ENCODE results near the gene OR6C6.

Gene OR6C6

DNA sequence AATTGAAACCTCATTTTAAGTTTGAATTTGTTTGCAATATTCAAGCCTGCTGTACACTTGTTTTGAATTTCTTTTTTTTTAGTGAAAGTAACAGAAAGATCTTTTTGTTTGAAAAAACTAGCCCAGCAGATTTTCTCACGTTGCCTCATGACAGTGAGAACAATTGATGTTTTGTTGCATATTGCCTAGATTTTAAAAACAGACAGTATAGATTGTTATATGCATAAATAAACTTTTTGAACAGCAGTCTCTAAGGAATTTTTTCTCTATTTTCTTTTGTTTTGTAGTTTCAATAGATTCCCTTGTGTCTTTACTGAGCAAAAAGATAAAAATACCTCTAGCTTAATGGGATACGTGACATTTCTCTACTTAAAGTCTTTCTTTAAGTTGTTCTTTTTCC lies 15.4 kb downstream of the OR6C6 start:
- no peak for DNase-seq (ENCODE audit: extremely low spot score)
- CTCF ChIA-PET = no interaction called here
- TF ChIP-seq, protein P1, sequence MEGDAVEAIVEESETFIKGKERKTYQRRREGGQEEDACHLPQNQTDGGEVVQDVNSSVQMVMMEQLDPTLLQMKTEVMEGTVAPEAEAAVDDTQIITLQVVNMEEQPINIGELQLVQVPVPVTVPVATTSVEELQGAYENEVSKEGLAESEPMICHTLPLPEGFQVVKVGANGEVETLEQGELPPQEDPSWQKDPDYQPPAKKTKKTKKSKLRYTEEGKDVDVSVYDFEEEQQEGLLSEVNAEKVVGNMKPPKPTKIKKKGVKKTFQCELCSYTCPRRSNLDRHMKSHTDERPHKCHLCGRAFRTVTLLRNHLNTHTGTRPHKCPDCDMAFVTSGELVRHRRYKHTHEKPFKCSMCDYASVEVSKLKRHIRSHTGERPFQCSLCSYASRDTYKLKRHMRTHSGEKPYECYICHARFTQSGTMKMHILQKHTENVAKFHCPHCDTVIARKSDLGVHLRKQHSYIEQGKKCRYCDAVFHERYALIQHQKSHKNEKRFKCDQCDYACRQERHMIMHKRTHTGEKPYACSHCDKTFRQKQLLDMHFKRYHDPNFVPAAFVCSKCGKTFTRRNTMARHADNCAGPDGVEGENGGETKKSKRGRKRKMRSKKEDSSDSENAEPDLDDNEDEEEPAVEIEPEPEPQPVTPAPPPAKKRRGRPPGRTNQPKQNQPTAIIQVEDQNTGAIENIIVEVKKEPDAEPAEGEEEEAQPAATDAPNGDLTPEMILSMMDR (IDR thresholded peaks at IDR 0.05; ENCODE audit: control extremely low read depth, extremely low read depth, low read depth, missing control alignments) = no peak
- POLR2A ChIA-PET = no interaction called here

GRCh38 chr12:55258303-55258702 lies 38.1 kb downstream of the OR6C6 start:
- CTCF ChIA-PET = no interaction called here
- POLR2A ChIA-PET = no interaction called here
- TF ChIP-seq, protein P1 (IDR thresholded peaks at IDR 0.05; ENCODE audit: control extremely low read depth, extremely low read depth, low read depth, missing control alignments) = no peak
- DNase-seq (ENCODE audit: extremely low spot score) = no peak

DNA sequence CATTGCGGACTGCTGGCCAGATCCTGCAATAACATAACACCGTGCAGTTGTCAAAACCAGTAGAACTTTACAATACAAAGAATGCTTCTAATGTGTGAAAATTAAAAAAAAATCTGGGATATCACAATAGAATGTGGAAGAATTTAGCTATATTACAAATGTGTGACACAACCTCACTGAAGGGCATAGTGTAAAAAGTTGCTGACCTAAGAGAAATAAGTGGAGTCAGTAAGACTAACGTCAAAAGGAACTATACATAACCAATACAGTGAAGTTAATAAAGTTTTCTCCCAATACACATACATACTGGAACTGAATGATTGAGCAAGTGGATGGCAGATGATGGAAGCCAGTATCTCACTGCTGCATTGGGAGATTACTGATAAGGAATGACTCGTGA lies 39.5 kb downstream of the OR6C6 start:
- TF ChIP-seq, protein P1 (IDR thresholded peaks at IDR 0.05; ENCODE audit: control extremely low read depth, extremely low read depth, low read depth, missing control alignments) = no peak
- DNase-seq (ENCODE audit: extremely low spot score) = no peak
- ChIA-PET CTCF (no interaction called here), POLR2A (no interaction called here)

GRCh38 chr12:55253281-55253680 lies 43.1 kb downstream of the OR6C6 start:
- DNase-seq (ENCODE audit: extremely low spot score) = no peak
- ChIA-PET POLR2A (no interaction called here), CTCF (interaction anchor here (0.8 kb wide), 1 partner anchor 9 kb away, joined by 3 read pairs; the partner anchor contains the start of gene OR6C74)
- TF ChIP-seq, protein P1 (IDR thresholded peaks at IDR 0.05; ENCODE audit: control extremely low read depth, extremely low read depth, low read depth, missing control alignments) = no peak

GRCh38 chr12:55250944-55251343 lies 45.4 kb downstream of the OR6C6 start:
- ChIA-PET CTCF (interaction anchor here (1.5 kb wide), 1 partner anchor 9 kb away, joined by 3 read pairs; no protein-coding TSS in a partner anchor), POLR2A (no interaction called here)
- no peak for DNase-seq (ENCODE audit: extremely low spot score)
- TF ChIP-seq, protein P1 (IDR thresholded peaks at IDR 0.05; ENCODE audit: control extremely low read depth, extremely low read depth, low read depth, missing control alignments) = no peak

DNA sequence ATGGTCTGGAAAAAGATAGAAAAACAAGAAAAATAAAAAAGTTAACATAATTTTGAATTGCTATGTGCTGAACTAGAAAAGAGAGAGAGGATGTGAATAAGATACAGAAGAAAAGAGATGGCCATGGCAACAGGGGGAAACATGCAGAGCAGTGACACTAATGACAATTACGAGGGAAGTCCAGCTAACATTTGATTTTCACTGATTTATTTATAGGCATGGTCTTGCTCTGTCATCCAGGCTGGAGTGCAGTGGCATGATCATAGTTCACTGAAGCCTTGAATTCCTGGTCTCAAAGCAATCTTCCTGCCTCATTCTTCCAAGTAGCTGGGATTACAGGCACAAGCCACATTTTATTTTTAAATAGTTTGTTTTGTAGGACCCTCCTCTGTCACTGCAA lies 50.2 kb downstream of the OR6C6 start:
- ChIA-PET POLR2A (no interaction called here), CTCF (no interaction called here)
- no peak for DNase-seq (ENCODE audit: extremely low spot score)
- TF ChIP-seq, protein P1 (IDR thresholded peaks at IDR 0.05; ENCODE audit: control extremely low read depth, extremely low read depth, low read depth, missing control alignments) = no peak

DNA sequence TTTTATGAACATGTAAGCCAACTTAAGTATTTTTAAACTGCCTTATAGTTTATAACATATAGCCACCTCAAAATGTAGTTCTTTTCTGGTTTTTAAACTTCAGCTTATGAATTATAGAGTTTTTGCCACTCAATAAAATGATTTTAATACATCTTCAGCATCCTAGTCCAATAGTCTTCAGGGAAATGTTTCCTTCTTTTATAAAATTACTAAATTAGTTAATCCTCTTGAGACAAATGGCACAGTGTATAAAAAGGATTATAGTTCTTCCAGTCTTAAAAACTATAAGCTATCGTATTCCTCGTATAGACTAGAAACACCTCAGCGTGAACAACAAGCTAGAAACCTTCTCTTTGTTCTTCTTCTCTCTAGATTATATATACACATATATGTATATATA lies 52.1 kb downstream of the OR6C6 start, which contains the start of gene OR6C74:
Gene OR6C74 (plus strand): TSS at position 301 of the 400 bp plus-strand sequence. CDS start 2,679 bp downstream, outside the sequence.
- TF ChIP-seq, protein P1 (IDR thresholded peaks at IDR 0.05; ENCODE audit: control extremely low read depth, extremely low read depth, low read depth, missing control alignments) = no peak
- ChIA-PET CTCF (interaction anchor here (1.1 to 1.2 kb wide), 2 partner anchors 9 to 55 kb away, joined by 3 read pairs; no protein-coding TSS in a partner anchor), POLR2A (no interaction called here)
- no peak for DNase-seq (ENCODE audit: extremely low spot score)

All from GM10248 (cell line).